GM20431 (cell line): Measurements from ENCODE around the gene PRKAR1B.
"Not testable (repeated sequence)": the region's sequence is repeated elsewhere in the genome, so short reads cannot be mapped to it uniquely, and the experiment has no call there.

Experiments
- in situ Hi-C: fragments of 300-500 bp; cut with MseI, MboI; formaldehyde crosslinking; loops from one replicate; pipeline ENCODE4 v1.15.0; 2020; ENCODE audit warnings: low sequenced_read_pairs; ENCODE audit not compliant: unreplicated experiment

Gene PRKAR1B

GRCh38 chr7:632831-633210, 94.3 kb downstream of the PRKAR1B start:
- in situ Hi-C loops, result no loop called here

DNA sequence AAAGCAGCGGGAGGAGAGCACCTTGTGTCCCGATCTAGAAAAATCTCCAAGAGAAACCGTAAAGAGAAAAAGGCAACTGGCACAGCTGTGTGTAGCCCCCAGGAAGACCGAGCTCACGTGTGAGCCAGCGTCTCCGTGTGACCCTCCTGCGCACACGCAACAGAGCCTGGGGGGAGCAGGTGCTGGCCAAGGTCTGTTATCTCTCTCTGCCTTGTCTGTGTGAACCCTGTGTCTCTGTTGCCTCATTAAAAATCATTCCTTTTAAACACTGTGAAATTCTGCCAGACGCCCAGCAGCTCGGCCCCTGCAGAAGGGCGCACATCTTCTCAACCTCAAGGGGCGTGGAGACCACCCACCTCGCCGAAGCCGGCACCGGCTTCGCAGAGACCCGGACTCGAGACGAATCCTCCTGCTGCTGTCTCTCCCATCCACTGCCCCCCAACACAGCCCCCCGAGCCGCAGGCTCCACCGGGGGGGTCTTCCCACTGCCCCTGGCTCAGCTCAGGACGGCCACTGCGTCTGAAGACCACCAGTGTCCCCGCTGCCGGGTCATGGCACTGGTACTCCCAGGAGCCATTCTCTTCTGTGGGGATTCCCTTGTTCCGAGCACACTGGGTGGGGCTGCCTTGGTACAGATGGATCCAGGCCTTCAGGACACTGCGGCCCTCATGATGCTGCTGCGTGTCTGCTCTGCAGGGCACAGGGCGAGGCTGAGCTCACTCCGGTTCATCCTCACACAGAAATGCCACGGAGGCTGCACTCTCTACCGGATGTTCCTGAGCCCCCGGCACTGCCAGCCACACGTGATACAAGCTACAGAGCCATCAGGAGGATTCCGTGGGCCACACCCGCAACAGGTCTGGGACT, 94.9 kb downstream of the PRKAR1B start:
- in situ Hi-C loops, result no loop called here

GRCh38 chr7:631291-631711, 95.8 kb downstream of the PRKAR1B start:
- in situ Hi-C loops, result no loop called here

GRCh38 chr7:630539-630938, 96.5 kb downstream of the PRKAR1B start:
- in situ Hi-C loops, result no loop called here

DNA sequence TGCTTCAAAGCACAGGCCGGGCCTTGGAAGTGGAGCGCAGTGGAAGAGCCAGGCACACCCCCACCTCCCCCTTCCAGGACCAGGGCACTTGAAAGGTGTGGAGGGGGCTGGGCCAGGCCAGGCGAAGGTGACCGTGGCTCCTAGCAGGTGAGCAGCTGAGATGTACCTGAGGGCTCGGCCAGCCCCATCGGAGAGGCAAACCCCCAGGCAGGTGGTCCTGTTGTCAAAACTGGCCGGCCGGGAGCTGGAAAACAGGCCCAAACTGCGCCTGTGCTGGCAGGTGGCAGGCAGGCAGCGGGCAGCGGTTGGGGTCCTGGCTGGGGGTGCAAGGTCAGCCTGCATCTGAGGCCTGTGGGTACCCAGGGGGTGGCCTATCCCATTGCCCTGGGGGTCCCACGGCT, 97.0 kb downstream of the PRKAR1B start:
- in situ Hi-C loops, result no loop called here

GRCh38 chr7:628826-629225, 98.3 kb downstream of the PRKAR1B start:
- in situ Hi-C loops, result no loop called here

DNA sequence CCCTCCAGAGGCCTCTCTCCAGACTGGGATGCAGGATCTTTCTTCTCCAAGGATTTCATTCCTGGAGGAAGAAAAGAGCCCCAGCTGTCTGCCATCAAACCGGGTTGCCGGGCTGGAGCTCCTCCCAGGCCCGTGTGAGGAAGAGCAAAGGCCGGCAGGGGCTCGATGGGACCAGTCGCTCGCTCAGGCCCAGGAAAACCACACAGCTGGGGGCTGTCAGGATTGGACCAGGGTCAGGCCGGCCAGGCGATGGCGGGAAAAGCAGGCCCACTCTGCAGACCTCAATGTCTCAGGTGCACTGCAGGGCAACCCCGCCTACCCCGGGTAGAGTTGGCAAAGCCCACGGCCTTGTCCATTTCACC, 98.7 kb downstream of the PRKAR1B start:
- in situ Hi-C loops, result no loop called here

DNA sequence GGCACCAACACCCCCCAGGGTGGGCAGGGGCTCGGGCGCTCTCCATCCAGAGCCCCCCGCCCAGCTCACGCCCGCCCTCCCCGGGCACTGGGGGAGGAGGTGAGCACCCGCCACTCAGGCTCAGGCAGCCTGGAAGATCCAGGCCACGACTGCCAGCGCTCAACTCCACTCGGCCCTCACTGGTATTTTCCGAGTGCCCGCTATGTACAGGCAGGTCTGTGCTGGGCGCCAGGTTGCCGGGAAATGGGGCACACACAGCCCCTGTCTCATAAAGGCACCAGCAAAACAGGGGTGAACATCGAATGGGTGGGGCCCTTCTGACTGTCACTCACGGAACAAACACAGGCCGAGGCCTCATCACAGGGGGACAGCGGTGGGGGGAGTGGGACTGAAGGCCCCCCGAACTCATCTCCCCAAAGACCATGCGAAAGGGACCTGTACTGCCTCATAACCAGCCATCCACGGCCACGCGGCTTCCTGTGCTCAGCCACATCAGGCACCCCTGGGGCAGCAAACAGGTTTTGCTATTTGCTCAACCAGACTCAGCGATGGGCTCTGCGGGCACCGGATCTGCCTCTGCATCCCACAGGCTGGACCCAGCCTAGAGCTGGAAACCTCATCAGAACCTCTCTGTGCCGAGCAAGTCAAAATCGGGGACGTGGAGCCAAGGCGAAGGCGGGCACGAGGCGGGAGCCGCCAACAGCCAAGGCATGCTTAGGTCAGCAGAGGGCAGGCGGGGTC, 99.2 kb downstream of the PRKAR1B start:
- in situ Hi-C loops, result no loop called here

- in situ Hi-C loops, result no loop called here
Observed at GRCh38 chr7:625376-625971, 101.6 kb downstream of the PRKAR1B start.

DNA sequence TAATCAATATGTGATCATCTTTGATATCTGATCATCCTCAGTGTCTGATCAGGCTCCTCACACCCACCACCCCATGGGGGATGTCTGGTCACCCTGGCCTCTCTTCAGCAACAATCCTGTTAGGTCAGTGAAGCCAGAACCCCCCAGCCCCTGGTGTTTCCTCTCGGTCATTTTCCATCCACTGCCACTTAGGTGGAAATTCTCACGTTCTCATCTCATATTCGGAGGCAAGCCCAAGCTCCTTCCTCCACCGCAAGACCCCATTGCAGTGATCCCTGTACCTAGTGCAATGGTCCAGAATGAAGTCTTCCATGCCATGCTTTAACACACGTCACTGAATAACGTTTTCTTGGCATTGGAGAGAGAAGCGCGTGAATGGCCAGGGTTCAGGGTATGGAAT, 103.6 kb downstream of the PRKAR1B start:
- in situ Hi-C loops, result no loop called here

GRCh38 chr7:621572-622285, 105.4 kb downstream of the PRKAR1B start:
- in situ Hi-C loops, result no loop called here

GRCh38 chr7:620885-621284, 106.2 kb downstream of the PRKAR1B start:
- in situ Hi-C loops, result no loop called here

DNA sequence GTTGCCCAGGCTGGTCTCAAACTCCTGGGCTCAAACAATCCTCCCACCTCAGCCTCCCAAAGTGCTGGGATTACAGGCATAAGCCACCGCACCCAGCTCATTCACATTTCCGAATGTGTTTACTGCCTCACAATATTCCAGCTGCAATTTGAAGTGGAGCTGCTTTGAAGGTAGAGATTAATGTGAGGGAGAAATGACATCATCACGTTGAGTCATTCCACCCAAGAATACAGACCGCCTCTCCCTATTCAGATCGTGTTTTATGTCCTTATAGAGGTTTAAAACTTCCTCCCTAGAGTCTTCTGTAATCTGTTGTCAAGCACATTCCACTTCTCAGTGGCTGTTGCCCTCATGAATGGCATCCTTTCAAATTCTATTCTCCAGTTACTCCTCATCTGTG, 107.0 kb downstream of the PRKAR1B start:
- in situ Hi-C loops, result no loop called here

DNA sequence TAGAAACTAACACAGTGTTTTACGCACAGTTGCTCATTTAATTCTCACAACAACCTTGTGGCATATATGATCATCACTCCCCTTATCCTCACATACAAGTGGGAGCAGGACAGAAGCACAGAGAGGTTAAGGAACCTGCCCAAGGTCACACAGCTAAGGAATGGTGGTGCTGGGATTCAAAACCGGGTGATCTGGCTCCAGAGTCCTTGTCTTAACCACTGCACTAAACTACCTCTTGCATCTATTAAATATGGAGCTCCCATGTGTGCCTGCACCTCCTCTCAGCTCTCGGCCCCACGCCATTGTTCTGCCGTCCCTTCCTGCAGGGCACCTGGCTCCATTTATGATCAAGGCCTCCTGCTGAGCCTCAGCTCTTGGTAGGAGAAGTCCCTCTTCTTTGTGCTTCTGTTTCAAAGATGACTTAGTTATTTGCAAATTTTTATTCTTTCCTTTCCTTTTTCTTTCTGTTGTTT, 107.7 kb downstream of the PRKAR1B start:
- in situ Hi-C loops, result no loop called here

DNA sequence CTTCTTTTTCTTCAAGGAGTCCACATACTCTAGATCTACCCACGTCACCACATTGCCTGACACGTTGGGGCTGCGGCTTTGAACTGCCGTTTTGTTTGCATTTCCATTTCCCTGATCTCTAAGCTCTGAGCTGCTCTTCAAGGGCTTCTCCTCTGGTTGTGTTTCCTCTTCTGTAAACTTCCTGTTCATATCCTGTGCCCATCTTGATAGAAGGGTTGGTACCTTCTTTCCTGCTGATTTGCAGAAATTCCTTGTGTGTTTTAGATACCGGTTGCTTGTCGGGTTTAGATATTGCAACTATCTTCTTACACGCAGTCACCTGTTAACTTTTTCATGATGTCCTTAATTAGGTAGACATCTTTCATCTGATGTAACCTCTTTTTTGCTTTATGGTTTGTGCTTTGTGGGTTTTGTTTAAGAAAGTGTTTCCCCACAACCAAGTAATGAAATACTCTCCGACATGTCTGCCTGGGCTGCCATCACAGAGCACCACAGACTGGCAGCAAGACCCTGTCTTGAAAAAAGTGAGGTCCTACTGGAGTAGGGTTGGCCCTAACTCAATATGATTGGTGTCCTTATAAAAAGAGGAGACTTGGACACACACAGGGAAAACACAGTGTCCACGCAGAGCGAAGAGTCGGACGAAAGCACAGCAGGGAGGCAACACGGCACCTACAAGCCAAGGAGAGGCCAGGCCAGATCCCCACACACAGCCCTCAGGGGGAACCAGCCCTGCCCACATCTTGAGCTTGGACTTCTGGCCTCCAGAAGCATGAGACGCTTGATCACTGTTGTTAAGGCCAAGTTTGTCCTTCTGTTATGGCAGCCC, 108.3 kb downstream of the PRKAR1B start:
- in situ Hi-C loops, result no loop called here

- in situ Hi-C loops, result no loop called here
Observed at GRCh38 chr7:617614-618538, 109.2 kb downstream of the PRKAR1B start.

DNA sequence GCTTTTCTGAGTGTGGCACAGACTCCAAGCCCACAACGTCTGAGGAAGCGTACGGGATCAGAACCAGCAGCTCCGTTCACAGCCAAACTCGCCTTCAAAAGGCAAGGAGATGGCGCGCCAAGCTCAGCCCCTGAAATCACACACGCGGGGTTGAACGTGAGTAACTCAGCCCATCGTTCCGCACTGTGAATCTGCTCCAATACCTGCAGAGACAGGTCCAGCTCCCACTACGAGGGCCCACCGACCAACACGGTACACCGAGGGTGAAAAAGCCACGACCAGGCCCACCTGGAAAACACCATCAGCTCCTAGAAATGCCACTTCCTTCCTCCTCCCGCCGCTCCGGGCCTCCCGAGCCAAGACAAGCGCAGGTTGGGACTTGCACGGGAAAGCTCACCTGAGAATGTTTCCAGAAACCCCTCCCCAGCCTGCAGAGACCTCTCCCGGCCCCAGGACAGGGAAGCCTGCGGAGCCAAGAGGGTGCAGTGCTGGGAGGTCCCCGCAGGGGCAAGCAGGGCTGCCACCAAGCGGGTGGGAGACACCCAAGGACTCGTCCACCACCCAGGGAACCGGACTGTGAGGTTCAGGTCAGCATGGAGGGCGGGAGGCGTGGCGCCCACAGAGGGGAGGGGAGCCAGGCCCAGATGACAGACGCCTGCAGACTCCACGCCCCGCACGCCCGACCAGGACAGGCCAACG, 113.5 kb downstream of the PRKAR1B start:
- in situ Hi-C loops, result no loop called here

DNA sequence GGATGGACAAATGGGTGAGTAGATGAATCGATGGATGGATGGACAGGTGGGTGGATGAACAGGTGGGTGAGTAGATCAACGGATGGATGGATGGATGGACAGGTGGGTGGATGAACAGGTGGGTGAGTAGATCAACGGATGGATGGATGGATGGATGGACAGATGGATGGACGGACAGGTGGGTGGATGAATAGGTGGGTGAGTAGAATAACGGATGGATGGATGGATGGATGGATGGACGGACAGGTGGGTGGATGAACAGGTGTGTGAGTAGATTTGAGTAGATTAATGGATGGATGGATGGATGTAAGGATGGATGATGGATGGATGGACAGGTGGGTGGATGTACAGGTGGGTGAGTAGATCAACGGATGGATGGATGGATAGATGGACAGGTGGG, 115.2 kb downstream of the PRKAR1B start:
- in situ Hi-C loops, result not testable (repeated sequence)
